ENCODE data around the gene KIN. TPM values are rescaled to one million over a fixed set of nuclear protein-coding genes. Genes with fewer than 3 reads are reported as not detected.

KIN gene
- total RNA-seq, 4 donors from 2014 or later: 5.1 to 8.2 (median 5.8) TPM

- no peak for TF ChIP-seq CTCF (IDR thresholded peaks at IDR 0.05; ENCODE audit: low read depth)
These were observed 81.2 kb downstream of the KIN start for GRCh38 chr10:7706534-7707073.

- no peak for TF ChIP-seq CTCF (IDR thresholded peaks at IDR 0.05; ENCODE audit: low read depth)
These were observed 82.5 kb downstream of the KIN start for GRCh38 chr10:7705341-7705740.

DNA sequence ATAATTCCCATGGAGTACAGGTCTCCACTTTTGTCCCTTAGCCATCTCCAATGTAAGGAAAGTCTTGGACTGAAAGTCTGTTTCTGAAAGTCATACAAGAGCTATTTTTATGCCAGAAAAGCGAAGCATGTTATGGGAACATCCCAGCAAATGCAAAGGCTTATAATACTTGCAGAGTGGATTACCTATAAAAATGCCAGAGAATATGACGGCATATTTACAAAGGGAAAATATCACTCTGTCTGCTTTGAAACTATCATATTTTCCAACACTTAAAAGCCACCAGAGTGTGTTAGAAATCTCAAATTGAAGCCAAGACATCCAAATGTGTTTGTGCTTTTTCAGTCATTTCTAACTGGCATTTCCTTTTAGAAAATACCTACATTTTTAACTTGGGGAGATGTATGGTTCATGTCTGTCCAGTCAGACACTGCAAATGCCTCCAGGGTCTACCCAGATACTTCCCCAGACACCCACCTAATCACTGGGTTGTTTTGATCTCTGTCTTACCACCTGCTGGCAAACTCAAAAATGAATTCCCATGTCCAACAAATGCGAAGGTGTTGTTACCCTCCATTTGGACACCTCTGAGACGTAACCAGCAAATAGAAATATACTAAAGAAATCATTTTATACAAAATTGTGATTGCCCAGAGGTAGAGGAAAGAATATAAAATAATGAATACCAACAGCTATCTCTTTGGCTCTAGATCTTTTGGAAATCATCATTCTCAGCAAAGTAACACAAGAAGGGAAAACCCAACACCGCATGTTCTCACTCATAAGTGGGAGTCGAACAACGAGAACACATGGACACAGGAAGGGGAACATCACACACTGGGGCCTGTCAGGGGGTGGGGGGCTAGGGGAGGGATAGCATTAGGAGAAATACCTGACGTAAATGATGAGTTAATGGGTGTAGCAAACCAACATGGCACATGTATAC is 83.4 kb downstream of the KIN start:
- TF ChIP-seq CTCF (IDR thresholded peaks at IDR 0.05; ENCODE audit: low read depth): no peak

- no peak for TF ChIP-seq CTCF (IDR thresholded peaks at IDR 0.05; ENCODE audit: low read depth)
These were observed 84.7 kb downstream of the KIN start, which contains the start of gene ITIH2 for GRCh38 chr10:7703140-7703539. ITIH2 (plus strand) TSS chr10:7703316; CDS start chr10:7703435, 119 bp downstream.

DNA sequence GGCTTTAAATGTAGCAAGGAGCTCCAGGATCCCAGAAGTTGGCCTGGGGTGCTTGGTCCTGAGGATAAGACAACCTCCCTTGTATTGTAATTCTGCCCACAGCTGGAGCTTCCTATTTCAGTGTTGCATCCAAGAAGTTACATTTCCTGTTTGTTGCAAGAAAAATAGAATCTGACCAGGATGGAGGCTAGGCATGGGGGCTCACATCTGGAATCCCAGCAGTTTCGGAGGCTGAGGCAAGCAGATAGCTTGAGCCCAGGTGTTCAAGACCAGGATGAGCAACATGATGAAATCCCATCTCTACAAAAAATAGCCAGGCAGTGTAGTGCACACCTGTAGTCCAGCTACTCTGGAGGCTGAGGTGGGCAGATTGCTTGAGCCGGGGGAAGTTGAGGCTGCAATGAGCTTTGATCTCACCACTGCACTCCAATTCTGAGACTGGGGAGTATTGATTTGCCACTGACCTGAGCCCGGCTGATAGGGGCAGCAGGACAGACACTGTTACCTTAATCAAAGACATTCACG is 85.4 kb downstream of the KIN start:
- no peak for TF ChIP-seq CTCF (IDR thresholded peaks at IDR 0.05; ENCODE audit: low read depth)

DNA sequence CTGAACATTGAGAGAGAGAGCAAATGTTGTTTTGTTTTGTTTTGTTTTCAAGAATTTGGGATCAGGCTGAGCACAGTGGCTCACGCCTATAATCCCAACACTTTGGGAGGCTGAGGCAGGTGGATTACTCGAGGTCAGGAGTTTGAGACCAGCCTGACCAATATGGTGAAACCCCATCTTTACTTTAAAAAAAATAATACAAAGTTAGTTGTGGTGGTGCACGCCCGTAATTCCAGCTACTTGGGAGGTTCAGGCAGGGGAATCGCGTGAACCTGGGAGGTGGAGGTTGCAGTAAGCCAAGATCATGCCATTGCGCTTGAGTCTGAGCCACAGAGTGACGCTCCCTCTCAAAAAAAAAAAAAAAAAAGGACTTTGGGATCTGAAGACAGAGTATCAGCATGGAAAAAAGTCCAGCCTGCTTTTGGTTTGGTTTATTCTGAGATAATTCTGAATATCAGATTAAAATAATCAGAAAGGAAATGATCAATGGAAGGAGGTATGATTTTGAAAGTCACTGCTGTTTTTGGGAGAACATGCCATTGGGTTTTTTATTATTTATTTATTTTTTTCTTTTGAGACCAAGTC is 86.5 kb downstream of the KIN start:
- TF ChIP-seq CTCF (IDR thresholded peaks at IDR 0.05; ENCODE audit: low read depth): no peak

Other genes with a start within 250 kb of the KIN start
- gene ITIH5, start 121.0 kb downstream of the KIN start, total RNA-seq: 100 to 1,000 TPM; 149 to 377 (median 239) TPM
- gene ITIH2, start 84.7 kb downstream of the KIN start, total RNA-seq: not detected
- 100 to 1,000 TPM; 170 to 382 (median 237) TPM for gene ATP5F1C, start 184 bp upstream of the KIN start, total RNA-seq
- gene TAF3, start 30.5 kb upstream of the KIN start, total RNA-seq: 10 to 100 TPM in 2 of 4 donors, 1 to 10 TPM in 2; 5.6 to 12.9 (median 8.3) TPM

All from subcutaneous adipose tissue (tissue), 4 donors.